ENCODE data around the gene DNAJB11. TPM values are rescaled to one million over a fixed set of nuclear protein-coding genes. Genes with fewer than 3 reads are reported as not detected.

Gene DNAJB11
- total RNA-seq, 1 donor from 2014 or later, result 24.6 TPM

DNA sequence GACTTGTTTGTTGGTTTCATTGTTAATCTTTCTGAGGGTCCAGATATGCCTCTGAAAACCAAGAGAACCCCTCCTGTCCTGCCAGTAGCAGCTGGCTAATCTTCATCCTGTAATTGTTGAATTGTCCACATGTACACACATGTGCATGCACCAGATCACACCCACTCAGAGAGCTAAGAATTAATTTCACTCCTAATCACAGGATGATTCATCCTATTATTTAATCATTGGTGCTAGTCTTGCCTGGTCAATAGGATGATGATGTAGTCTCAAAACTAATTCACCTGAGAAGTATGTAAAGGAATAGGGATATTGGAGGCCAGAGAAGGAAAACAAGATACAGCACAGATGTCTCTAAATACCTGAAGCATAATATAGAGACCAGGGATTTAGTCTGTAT, 34.6 kb downstream of the DNAJB11 start:
- intact Hi-C loops (cut with micrococcal nuclease), result no loop called here
- TF ChIP-seq, protein P1, sequence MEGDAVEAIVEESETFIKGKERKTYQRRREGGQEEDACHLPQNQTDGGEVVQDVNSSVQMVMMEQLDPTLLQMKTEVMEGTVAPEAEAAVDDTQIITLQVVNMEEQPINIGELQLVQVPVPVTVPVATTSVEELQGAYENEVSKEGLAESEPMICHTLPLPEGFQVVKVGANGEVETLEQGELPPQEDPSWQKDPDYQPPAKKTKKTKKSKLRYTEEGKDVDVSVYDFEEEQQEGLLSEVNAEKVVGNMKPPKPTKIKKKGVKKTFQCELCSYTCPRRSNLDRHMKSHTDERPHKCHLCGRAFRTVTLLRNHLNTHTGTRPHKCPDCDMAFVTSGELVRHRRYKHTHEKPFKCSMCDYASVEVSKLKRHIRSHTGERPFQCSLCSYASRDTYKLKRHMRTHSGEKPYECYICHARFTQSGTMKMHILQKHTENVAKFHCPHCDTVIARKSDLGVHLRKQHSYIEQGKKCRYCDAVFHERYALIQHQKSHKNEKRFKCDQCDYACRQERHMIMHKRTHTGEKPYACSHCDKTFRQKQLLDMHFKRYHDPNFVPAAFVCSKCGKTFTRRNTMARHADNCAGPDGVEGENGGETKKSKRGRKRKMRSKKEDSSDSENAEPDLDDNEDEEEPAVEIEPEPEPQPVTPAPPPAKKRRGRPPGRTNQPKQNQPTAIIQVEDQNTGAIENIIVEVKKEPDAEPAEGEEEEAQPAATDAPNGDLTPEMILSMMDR (IDR thresholded peaks at IDR 0.05; ENCODE audit: borderline replicate concordance), result no peak
- Histone ChIP-seq H3K27me3 (ENCODE audit: low read depth) (no peaks in the 10 kb centered on the region), H3K27ac (replicated peaks) (no peak overlapping the region), H3K36me3 (no peaks in the 10 kb centered on the region), H3K9me3 (replicated peaks) (no peaks in the 10 kb centered on the region), H3K4me3 (no peak overlapping the region), H3K4me1 (no peaks in the 10 kb centered on the region)
- no peak for DNase-seq

DNA sequence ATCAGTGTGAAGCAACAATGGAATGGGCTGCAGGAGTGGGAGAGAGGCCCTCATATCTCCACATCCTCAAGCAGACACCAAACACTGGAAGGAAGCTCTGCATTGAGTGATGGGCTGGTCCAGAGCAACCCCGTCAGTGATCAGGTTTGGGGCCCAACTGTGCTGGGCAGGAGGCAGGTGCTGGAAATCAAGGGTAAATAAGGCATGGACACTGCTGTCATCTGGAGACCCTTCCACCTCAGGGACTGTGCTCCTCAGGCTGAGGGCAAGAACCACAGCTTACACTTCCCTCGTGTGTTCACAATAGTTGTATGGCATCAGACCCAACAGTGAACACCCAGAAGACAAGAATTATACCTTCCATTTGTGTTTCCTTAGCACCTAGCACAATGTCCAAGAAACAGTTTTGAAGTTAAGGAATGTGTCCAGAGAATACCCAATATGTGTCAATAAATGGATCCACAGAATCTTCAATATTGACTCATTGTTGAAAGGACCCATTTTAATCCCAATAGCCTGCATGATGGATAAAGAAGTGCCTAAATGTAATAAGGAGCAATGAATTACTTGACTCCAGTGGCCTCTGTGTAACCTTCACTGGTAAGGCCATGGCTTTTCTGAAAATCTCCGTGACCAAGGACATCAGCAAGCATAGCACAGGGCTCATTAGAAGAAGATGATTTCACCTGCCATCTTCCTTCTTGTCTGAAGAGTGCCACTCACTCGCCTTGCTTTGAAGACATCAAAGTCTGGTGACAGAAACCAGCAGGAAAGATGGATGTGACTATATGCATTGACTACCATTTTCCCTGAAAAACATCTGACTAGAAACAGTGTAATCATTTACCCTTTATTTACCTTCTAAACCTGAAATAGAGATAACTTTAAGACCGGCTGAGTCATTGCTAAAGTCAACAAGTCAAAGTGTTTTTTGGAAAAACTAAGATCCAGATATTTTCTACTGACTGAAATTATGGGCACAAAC, 35.3 kb downstream of the DNAJB11 start:
- Histone ChIP-seq H3K27ac (replicated peaks) (no peak overlapping the region), H3K9me3 (replicated peaks) (no peaks in the 10 kb centered on the region), H3K4me3 (no peak overlapping the region), H3K36me3 (no peaks in the 10 kb centered on the region), H3K27me3 (ENCODE audit: low read depth) (no peaks in the 10 kb centered on the region), H3K4me1 (no peaks in the 10 kb centered on the region)
- intact Hi-C loops (cut with micrococcal nuclease), result no loop called here
- DNase-seq, result no peak
- TF ChIP-seq, protein P1 (IDR thresholded peaks at IDR 0.05; ENCODE audit: borderline replicate concordance), result no peak

DNA sequence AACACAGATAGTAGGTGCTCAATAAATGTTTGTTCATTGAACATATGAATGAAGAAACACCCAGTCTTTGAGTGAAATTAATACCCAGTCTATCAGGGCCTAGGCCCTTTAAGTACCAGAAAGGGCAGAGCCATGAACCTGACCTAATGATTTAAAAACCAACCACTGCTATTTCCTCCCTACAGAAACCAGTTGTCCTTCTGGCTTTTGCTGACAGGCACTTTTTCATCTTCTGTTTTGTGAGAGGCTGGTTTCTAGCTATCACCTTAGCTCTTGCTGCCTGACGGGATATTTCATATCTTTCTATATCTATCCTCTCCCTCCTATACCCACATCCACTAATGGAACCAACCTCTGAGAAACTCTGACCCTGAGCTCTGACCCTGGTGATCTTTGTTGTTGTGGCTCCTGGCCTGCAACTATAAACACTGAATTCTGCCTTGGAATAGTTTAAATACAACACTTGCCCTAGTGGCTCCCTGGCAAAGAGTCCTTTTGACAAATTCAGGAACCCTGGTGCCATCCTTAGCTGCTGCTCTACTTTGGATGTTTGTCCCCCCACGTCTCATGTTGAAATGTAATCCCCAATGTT, 38.2 kb downstream of the DNAJB11 start:
- intact Hi-C loops (cut with micrococcal nuclease), result no loop called here
- no peak for DNase-seq
- Histone ChIP-seq H3K4me3 (no peak overlapping the region), H3K27me3 (ENCODE audit: low read depth) (peaks cover 13% of the 10 kb centered on the region), H3K9me3 (replicated peaks) (no peaks in the 10 kb centered on the region), H3K4me1 (no peaks in the 10 kb centered on the region), H3K36me3 (no peaks in the 10 kb centered on the region), H3K27ac (replicated peaks) (no peak overlapping the region)
- TF ChIP-seq, protein P1 (IDR thresholded peaks at IDR 0.05; ENCODE audit: borderline replicate concordance), result no peak

DNA sequence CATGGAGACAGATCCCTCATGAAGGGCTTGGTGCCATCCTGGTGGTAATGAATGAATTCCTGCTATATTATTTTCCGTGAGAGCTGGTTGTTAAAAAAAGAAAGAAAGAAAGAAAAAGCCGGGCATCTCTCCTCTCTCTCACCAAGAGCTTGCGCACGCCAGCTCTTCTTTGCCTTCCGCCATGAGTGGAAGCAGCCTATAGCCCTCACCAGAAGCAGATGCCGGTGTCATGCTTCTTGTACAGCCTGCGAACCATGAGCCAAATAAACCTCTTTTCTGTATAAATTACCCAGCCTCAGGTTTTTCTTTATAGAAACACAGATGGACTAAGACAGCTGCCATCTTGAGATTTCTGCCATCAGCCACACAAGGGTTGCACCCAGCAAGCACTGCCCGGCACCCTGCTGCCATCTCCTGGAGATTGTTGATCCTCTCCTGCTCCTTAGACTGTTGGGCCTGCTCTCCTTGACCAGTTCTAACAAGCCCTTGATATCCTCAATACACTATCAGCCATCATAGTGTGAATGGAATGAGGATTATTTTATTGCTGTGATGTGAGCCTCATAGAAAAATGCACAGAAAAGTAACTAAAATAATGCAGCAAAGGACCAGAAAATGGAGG, 38.8 kb downstream of the DNAJB11 start:
- H3K36me3 ChIP-seq, result no peaks in the 10 kb centered on the region
- no peaks in the 10 kb centered on the region for H3K4me1 ChIP-seq
- no peak overlapping the region for H3K4me3 ChIP-seq
- H3K9me3 ChIP-seq (replicated peaks), result no peaks in the 10 kb centered on the region
- peaks cover 19% of the 10 kb centered on the region for H3K27me3 ChIP-seq (ENCODE audit: low read depth)
- intact Hi-C loops (cut with micrococcal nuclease), result no loop called here
- DNase-seq, result no peak
- H3K27ac ChIP-seq (replicated peaks), result no peak overlapping the region
- TF ChIP-seq, protein P1 (IDR thresholded peaks at IDR 0.05; ENCODE audit: borderline replicate concordance), result peak; percentile 40

DNA sequence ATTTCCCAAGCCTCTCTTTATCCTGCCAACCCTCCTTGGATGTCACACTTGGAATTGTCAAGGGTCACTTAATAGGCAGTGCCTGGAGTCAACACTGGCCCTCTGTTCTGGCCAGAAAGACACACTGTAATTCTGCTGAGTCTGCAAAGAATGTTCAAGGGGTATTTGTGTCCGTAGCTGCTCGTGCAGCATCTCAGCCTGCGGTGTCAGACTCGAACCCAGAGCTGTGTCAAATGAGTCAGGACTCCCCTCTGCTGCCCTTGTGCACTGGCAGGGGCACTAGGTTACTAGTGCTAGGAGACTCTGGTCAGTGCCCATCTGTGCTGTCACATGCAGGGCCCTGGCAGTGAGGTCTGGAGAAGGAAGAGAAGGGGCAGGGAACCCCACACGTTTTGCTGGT, 41.5 kb downstream of the DNAJB11 start:
- no peaks in the 10 kb centered on the region for H3K9me3 ChIP-seq (replicated peaks)
- no peak overlapping the region for H3K27ac ChIP-seq (replicated peaks)
- peaks cover 5% of the 10 kb centered on the region for H3K4me1 ChIP-seq
- peaks cover 33% of the 10 kb centered on the region for H3K27me3 ChIP-seq (ENCODE audit: low read depth)
- no peaks in the 10 kb centered on the region for H3K36me3 ChIP-seq
- TF ChIP-seq, protein P1 (IDR thresholded peaks at IDR 0.05; ENCODE audit: borderline replicate concordance), result no peak
- DNase-seq, result no peak
- no peak overlapping the region for H3K4me3 ChIP-seq
- intact Hi-C loops (cut with micrococcal nuclease), result no loop called here

Data from left ventricle myocardium inferior (tissue), 1 donor.